SK-N-SH (cell line): ENCODE measurements around the gene RAB3A. TPM values are rescaled to one million over a fixed set of nuclear protein-coding genes. Genes with fewer than 3 reads are reported as not detected.

Experiments
- CTCF ChIA-PET: fragments of 300-600, 350-600 bp; formaldehyde crosslinking; extraction: SDS; loops from one replicate; lab custom pipeline; 2021; lab: Yijun Ruan, JAX
- POLR2A ChIA-PET: fragments of 350-600 bp; sonication (Branson Sonifier 250); formaldehyde crosslinking; extraction: SDS; loops from one replicate; lab custom pipeline; 2020; ENCODE audit warnings: antibody characterized with exemption, inconsistent platforms; lab: Yijun Ruan, JAX
- DNase-seq: peaks from one replicate; pipeline ENCODE4 v3.0.0; 2012
- H2AFZ ChIP-seq: fragments of 200-600 bp; sonication (generic); 2 replicates; pipeline ENCODE4 v1.8.1; 2016; ENCODE audit warnings: antibody characterized with exemption, mild to moderate bottlenecking, low read depth
- H3F3A ChIP-seq: fragments of 200-600 bp; sonication (generic); replicated peaks from 2 replicates; pipeline ENCODE3; 2016; ENCODE audit warnings: antibody characterized with exemption, mild to moderate bottlenecking; ENCODE audit not compliant: insufficient read depth
- H3K27ac ChIP-seq, 2 experiments: fragments of 200-500 bp in 1 of 2; fragments of 200-600 bp in 1 of 2; sonication (Bioruptor generic) in 1 of 2; sonication (generic), shearing (Covaris generic) in 1 of 2; 2 replicates each; pipeline versions ENCODE4 v1.5.1 to v1.6.1; 2014 to 2016; ENCODE audit warnings: low read depth in 2 of 2, inconsistent platforms in 1 of 2, low read length in 1 of 2, mild to moderate bottlenecking in 1 of 2, mixed read lengths in 1 of 2
- H3K27me3 ChIP-seq: fragments of 200-600 bp; sonication (generic), shearing (Covaris generic); 2 replicates; pipeline ENCODE4 v1.6.1; 2016; ENCODE audit warnings: mixed run types; ENCODE audit not compliant: insufficient read depth
- H3K36me3 ChIP-seq, 2 experiments: fragments of 200-500 bp in 1 of 2; fragments of 200-600 bp in 1 of 2; sonication (Bioruptor generic) in 1 of 2; sonication (generic) in 1 of 2; replicated peaks in 1 of 2; 2 replicates each; pipeline versions ENCODE3 to v1.5.1; 2014 to 2016; ENCODE audit warnings: low read length in 1 of 2, mild to moderate bottlenecking in 1 of 2; ENCODE audit not compliant: insufficient read depth in 2 of 2, control insufficient read depth in 1 of 2
- H3K4me1 ChIP-seq, 2 experiments: fragments of 200-500 bp in 1 of 2; fragments of 200-600 bp in 1 of 2; sonication (Bioruptor generic) in 1 of 2; sonication (generic), shearing (Covaris generic) in 1 of 2; 2 replicates each; pipeline versions ENCODE4 v1.5.1 to v1.6.1; 2014 to 2016; ENCODE audit warnings: low read depth in 1 of 2, low read length in 1 of 2, mixed run types in 1 of 2; ENCODE audit not compliant: insufficient read depth in 2 of 2, control insufficient read depth in 1 of 2
- H3K4me2 ChIP-seq: fragments of 200-600 bp; sonication (generic), shearing (Covaris generic); 2 replicates; pipeline ENCODE4 v1.6.1; 2017; ENCODE audit warnings: mixed run types
- H3K4me3 ChIP-seq, 2 experiments: fragments of 200-500 bp in 1 of 2; fragments of 200-600 bp in 1 of 2; sonication (Bioruptor generic) in 1 of 2; sonication (generic), shearing (Covaris generic) in 1 of 2; 2 replicates each; pipeline versions ENCODE4 v1.5.1 to v1.8.1; 2014 to 2016; ENCODE audit warnings: low read depth in 2 of 2, inconsistent platforms in 1 of 2, low read length in 1 of 2, mild to moderate bottlenecking in 1 of 2, mixed read lengths in 1 of 2, moderate library complexity in 1 of 2
- H3K79me2 ChIP-seq: fragments of 200-600 bp; sonication (generic); 2 replicates; pipeline ENCODE4 v1.8.1; 2017; ENCODE audit warnings: mild to moderate bottlenecking; ENCODE audit not compliant: insufficient read depth
- H3K9ac ChIP-seq: fragments of 200-600 bp; sonication (generic); 2 replicates; pipeline ENCODE4 v1.6.1; 2017; ENCODE audit warnings: mixed run types
- H3K9me2 ChIP-seq: fragments of 200-600 bp; sonication (generic); 2 replicates; pipeline ENCODE4 v1.6.1; 2017; ENCODE audit warnings: mixed run types
- H3K9me3 ChIP-seq: fragments of 200-600 bp; sonication (generic); 2 replicates; pipeline ENCODE4 v1.6.1; 2017; ENCODE audit warnings: mixed run types, mild to moderate bottlenecking, moderate library complexity
- H4K20me1 ChIP-seq: fragments of 200-600 bp; sonication (generic); 2 replicates; pipeline ENCODE4 v1.6.1; 2017; ENCODE audit warnings: mild to moderate bottlenecking, mixed run types; ENCODE audit not compliant: insufficient read depth
- FOSL2 ChIP-seq: IDR thresholded peaks from 2 replicates; pipeline ENCODE4 v1.4.0; 2012; ENCODE audit warnings: low read depth, mild to moderate bottlenecking, moderate library complexity, borderline replicate concordance
- GABPA ChIP-seq: IDR thresholded peaks from 2 replicates; pipeline ENCODE4 v1.4.0; 2012; ENCODE audit warnings: low read depth, mild to moderate bottlenecking
- GATA2 ChIP-seq: sonication (generic); formaldehyde crosslinking; IDR thresholded peaks from 2 replicates; pipeline ENCODE4 v1.5.0; 2020; ENCODE audit warnings: mild to moderate bottlenecking, missing genetic modification reagents
- JUND ChIP-seq: IDR thresholded peaks from 2 replicates; pipeline ENCODE4 v1.4.0; 2012
- MEF2A ChIP-seq: IDR thresholded peaks from 2 replicates; pipeline ENCODE4 v1.4.0; 2012; ENCODE audit warnings: low read depth, borderline replicate concordance
- NFIC ChIP-seq: IDR thresholded peaks from 2 replicates; pipeline ENCODE4 v1.4.0; 2012; ENCODE audit warnings: borderline replicate concordance
- RAD21 ChIP-seq: IDR thresholded peaks from 2 replicates; pipeline ENCODE4 v1.6.1; 2012; ENCODE audit warnings: mild to moderate bottlenecking, low read length
- RCOR1 ChIP-seq: fragments of 150-350 bp; IDR thresholded peaks from 2 replicates; pipeline ENCODE4 v1.6.1; 2017; ENCODE audit warnings: antibody characterized with exemption, low read length
- RFX5 ChIP-seq: IDR thresholded peaks from 2 replicates; pipeline ENCODE4 v1.6.1; 2012; ENCODE audit warnings: mild to moderate bottlenecking, improper control_type of control experiment, low read length
- RXRA ChIP-seq: IDR thresholded peaks from 2 replicates; pipeline ENCODE4 v1.4.0; 2012; ENCODE audit warnings: low read depth, mild to moderate bottlenecking, borderline replicate concordance
- SMC3 ChIP-seq: IDR thresholded peaks from 2 replicates; pipeline ENCODE4 v1.6.1; 2012; ENCODE audit warnings: low read depth, low read length, improper control_type of control experiment
- TCF12 ChIP-seq: IDR thresholded peaks from 2 replicates; pipeline ENCODE4 v1.4.0; 2012
- TEAD4 ChIP-seq: IDR thresholded peaks from 2 replicates; pipeline ENCODE4 v1.4.0; 2012; ENCODE audit warnings: mild to moderate bottlenecking, borderline replicate concordance; ENCODE audit not compliant: insufficient read depth
- WGBS: methylation state at CpG from one replicate; pipeline ENCODE4 v1.1.6; 2017; ENCODE audit warnings: low lambda C conversion rate; 5-methylcytosine and 5-hydroxymethylcytosine counted together
- polyA plus RNA-seq, 3 experiments: library from polyadenylated mRNA; depleted of rRNA; stranded (reverse); fragments of >200 nt; gene quantifications; 2 replicates each; pipeline ENCODE4 v1.2.3, GENCODE V29; 2012
- TF ChIP-seq, protein P1 (sequence below): fragments of 200-600 bp; sonication (generic); IDR thresholded peaks from 2 replicates; pipeline ENCODE4 v1.6.1; 2017; ENCODE audit warnings: antibody characterized with exemption, mild to moderate bottlenecking, moderate library complexity
- TF ChIP-seq, protein P2 (sequence below): fragments of 150-350 bp; IDR thresholded peaks from 2 replicates; pipeline ENCODE4 v1.6.1; 2017; ENCODE audit warnings: antibody characterized with exemption, low read length, low read depth, borderline replicate concordance
- TF ChIP-seq, protein P3 (sequence below): fragments of 150-350 bp; IDR thresholded peaks from 2 replicates; pipeline ENCODE4 v1.6.1; 2016; ENCODE audit warnings: mild to moderate bottlenecking, low read depth, low read length
- TF ChIP-seq, protein P4 (sequence below): IDR thresholded peaks from 2 replicates; pipeline ENCODE4 v1.4.0; 2012; ENCODE audit warnings: low read depth
- TF ChIP-seq, protein P5 (sequence below): IDR thresholded peaks from 2 replicates; pipeline ENCODE4 v1.4.0; 2012; ENCODE audit warnings: low read depth, borderline replicate concordance

The RAB3A gene
- polyA plus RNA-seq, 1 of the 3 experiments (the other 2 are of a cell fraction): 9.7 TPM

DNA sequence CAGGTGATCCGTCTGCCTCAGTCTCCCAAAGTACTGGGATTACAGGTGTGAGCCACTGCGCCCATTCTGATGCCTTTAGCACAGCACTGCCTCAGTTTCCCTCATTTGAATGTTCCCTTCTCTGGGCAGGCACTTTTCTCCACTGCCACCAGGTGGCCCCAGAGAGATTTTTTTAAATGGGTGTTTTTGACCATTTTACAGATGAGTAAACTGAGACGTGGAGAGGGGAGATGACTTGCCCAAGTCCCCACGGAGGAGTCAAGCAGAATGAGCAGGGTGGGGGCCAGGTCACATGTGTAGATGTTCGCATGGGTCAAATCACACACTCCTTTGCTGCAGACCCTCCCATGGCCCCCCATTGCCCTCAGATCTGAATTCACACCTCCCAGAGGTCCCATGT, 25.6 kb upstream of the RAB3A start:
- no peak overlapping the region for H2AFZ ChIP-seq
- peaks cover 0 to 25% of the 10 kb centered on the region in 2 experiments; a peak in 1 of 4 replicates for H3K4me1 ChIP-seq
- no peaks in the 10 kb centered on the region for H3K9me3 ChIP-seq
- H3K27ac ChIP-seq: no peak overlapping the region
- H3K4me2 ChIP-seq: no peak overlapping the region
- no peaks in the 10 kb centered on the region for H3K36me3 ChIP-seq
- 36% methylated on average over 5 of the region's 5 CpGs for WGBS
- H3K4me3 ChIP-seq: no peak overlapping the region
- H3K9me2 ChIP-seq: no peaks in the 10 kb centered on the region
- ChIA-PET CTCF (interaction anchor here (0.7 to 1.3 kb wide), 2 partner anchors 20 to 22 kb away, joined by 3 read pairs; no protein-coding TSS in a partner anchor), POLR2A (no interaction called here)
- no peaks in the 10 kb centered on the region for H3F3A ChIP-seq
- H3K79me2 ChIP-seq: no peaks in the 10 kb centered on the region
- DNase-seq: no peak
- peak; percentile 23 for TF ChIP-seq SMC3
- 0 out of 2 replicates have a peak, but pooled peaks have one; percentile 25 for TF ChIP-seq RCOR1
- no peak for TF ChIP-seq NFIC
- no peak for TF ChIP-seq GABPA
- TF ChIP-seq GATA2 (CRISPR knock-in tag): no peak
- TF ChIP-seq, protein P1, sequence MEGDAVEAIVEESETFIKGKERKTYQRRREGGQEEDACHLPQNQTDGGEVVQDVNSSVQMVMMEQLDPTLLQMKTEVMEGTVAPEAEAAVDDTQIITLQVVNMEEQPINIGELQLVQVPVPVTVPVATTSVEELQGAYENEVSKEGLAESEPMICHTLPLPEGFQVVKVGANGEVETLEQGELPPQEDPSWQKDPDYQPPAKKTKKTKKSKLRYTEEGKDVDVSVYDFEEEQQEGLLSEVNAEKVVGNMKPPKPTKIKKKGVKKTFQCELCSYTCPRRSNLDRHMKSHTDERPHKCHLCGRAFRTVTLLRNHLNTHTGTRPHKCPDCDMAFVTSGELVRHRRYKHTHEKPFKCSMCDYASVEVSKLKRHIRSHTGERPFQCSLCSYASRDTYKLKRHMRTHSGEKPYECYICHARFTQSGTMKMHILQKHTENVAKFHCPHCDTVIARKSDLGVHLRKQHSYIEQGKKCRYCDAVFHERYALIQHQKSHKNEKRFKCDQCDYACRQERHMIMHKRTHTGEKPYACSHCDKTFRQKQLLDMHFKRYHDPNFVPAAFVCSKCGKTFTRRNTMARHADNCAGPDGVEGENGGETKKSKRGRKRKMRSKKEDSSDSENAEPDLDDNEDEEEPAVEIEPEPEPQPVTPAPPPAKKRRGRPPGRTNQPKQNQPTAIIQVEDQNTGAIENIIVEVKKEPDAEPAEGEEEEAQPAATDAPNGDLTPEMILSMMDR: peak; percentile 68
- TF ChIP-seq TEAD4: no peak
- no peak overlapping the region for H3K9ac ChIP-seq
- H3K27me3 ChIP-seq: no peaks in the 10 kb centered on the region
- no peaks in the 10 kb centered on the region for H4K20me1 ChIP-seq

DNA sequence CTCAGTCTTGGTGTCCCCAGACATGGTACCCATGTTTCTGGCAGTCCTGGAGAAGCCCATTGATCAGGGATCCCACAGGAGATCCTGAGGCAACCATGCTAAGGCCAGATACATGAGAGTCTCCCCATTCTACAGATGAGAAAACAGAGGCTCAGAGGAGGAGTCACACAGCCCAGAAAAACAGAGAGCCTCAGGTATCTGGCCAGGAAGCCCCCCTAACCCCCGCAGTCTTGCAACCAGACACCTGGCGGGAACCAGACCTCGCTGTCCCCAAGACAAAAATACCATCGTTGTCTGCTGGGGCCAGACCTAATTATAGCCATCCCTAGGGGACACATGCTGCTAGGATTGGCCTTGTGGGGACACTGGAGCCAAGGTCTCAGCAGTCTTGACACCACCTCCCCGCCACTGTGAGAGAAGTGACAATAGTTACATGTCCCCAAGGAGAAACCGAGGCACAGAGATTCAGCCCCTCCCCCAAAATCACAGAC, 24.0 kb upstream of the RAB3A start:
- H3K27me3 ChIP-seq: no peaks in the 10 kb centered on the region
- H3K27ac ChIP-seq: no peak overlapping the region

More for the DNA sequence above, 24.0 kb upstream of the RAB3A start:
- Histone ChIP-seq H3K4me2 (no peak overlapping the region), H3K9me2 (no peaks in the 10 kb centered on the region), H3F3A (no peaks in the 10 kb centered on the region), H3K9ac (no peak overlapping the region), H3K36me3 (no peaks in the 10 kb centered on the region), H2AFZ (no peak overlapping the region), H3K4me1 (peaks cover 0 to 22% of the 10 kb centered on the region in 2 experiments; a peak in 1 of 4 replicates), H3K9me3 (no peaks in the 10 kb centered on the region), H3K4me3 (no peak overlapping the region), H3K79me2 (no peaks in the 10 kb centered on the region), H4K20me1 (no peaks in the 10 kb centered on the region)
- TF ChIP-seq, protein P2, sequence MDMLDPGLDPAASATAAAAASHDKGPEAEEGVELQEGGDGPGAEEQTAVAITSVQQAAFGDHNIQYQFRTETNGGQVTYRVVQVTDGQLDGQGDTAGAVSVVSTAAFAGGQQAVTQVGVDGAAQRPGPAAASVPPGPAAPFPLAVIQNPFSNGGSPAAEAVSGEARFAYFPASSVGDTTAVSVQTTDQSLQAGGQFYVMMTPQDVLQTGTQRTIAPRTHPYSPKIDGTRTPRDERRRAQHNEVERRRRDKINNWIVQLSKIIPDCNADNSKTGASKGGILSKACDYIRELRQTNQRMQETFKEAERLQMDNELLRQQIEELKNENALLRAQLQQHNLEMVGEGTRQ: no peak
- TF ChIP-seq NFIC (no peak), RFX5 (no peak), RCOR1 (no peak), MEF2A (no peak), RXRA (no peak), RAD21 (no peak), JUND (no peak), FOSL2 (no peak), GABPA (no peak), TCF12 (no peak), GATA2 (CRISPR knock-in tag) (no peak)
- TF ChIP-seq, protein P1: no peak
- TF ChIP-seq, protein P3, sequence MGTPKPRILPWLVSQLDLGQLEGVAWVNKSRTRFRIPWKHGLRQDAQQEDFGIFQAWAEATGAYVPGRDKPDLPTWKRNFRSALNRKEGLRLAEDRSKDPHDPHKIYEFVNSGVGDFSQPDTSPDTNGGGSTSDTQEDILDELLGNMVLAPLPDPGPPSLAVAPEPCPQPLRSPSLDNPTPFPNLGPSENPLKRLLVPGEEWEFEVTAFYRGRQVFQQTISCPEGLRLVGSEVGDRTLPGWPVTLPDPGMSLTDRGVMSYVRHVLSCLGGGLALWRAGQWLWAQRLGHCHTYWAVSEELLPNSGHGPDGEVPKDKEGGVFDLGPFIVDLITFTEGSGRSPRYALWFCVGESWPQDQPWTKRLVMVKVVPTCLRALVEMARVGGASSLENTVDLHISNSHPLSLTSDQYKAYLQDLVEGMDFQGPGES: no peak
- TF ChIP-seq, protein P4, sequence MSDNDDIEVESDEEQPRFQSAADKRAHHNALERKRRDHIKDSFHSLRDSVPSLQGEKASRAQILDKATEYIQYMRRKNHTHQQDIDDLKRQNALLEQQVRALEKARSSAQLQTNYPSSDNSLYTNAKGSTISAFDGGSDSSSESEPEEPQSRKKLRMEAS: no peak
- TF ChIP-seq, protein P5, sequence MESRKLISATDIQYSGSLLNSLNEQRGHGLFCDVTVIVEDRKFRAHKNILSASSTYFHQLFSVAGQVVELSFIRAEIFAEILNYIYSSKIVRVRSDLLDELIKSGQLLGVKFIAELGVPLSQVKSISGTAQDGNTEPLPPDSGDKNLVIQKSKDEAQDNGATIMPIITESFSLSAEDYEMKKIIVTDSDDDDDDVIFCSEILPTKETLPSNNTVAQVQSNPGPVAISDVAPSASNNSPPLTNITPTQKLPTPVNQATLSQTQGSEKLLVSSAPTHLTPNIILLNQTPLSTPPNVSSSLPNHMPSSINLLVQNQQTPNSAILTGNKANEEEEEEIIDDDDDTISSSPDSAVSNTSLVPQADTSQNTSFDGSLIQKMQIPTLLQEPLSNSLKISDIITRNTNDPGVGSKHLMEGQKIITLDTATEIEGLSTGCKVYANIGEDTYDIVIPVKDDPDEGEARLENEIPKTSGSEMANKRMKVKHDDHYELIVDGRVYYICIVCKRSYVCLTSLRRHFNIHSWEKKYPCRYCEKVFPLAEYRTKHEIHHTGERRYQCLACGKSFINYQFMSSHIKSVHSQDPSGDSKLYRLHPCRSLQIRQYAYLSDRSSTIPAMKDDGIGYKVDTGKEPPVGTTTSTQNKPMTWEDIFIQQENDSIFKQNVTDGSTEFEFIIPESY: no peak
- 54% methylated on average over 2 of the region's 6 CpGs for WGBS
- CTCF ChIA-PET: no interaction called here
- POLR2A ChIA-PET: no interaction called here
- no peak for DNase-seq
